HG03135 (cell line): Measurements from ENCODE around the gene CRYGC.
"Not testable (repeated sequence)": the region's sequence is repeated elsewhere in the genome, so short reads cannot be mapped to it uniquely, and the experiment has no call there.

ENCODE experiments used
- ATAC-seq: cut with Tn5 transposase; IDR thresholded peaks from one replicate; pipeline ENCODE4 v1.9.1; 2021; ENCODE audit warnings: mild to moderate bottlenecking, moderate library complexity; ENCODE audit not compliant: unreplicated experiment

Gene CRYGC

DNA sequence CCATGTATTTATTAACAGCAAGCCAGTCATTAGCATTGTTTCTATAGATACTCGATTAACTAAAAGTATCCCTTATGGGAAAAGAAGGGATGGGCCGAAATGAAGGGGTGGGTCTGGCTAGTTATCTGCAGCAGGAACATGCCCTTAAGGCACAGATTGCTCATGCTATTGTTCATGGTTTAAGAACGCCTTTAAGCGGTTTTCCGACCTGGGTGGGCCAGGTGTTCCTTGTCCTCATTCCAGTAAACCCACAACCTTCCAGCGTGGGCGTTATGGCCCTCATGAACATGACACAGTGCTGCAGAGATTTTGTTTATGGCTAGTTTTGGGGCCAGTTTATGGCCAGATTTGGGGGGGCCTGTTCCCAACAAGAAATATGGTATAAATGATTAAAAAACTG is 8.7 kb upstream of the CRYGC start:
- ATAC-seq = not testable (repeated sequence)

DNA sequence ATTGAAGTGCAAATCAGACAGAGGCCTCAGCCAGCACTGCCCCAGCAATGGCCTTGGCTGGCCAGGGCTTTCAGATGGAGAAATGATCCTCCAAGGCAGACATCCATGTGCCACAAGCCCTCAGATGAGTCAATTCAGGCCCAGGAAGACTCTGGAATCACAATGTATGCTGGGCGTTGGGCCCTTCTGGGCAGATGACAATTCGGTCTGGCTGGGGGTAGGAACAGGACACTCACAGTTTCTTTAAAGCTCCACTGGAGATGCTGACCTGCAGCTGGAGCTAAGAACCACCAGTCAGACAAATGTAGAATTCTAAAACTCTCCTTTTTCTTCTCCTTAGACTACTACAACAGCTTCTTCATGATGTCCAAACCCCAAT is 7.1 kb upstream of the CRYGC start:
- no peak for ATAC-seq

DNA sequence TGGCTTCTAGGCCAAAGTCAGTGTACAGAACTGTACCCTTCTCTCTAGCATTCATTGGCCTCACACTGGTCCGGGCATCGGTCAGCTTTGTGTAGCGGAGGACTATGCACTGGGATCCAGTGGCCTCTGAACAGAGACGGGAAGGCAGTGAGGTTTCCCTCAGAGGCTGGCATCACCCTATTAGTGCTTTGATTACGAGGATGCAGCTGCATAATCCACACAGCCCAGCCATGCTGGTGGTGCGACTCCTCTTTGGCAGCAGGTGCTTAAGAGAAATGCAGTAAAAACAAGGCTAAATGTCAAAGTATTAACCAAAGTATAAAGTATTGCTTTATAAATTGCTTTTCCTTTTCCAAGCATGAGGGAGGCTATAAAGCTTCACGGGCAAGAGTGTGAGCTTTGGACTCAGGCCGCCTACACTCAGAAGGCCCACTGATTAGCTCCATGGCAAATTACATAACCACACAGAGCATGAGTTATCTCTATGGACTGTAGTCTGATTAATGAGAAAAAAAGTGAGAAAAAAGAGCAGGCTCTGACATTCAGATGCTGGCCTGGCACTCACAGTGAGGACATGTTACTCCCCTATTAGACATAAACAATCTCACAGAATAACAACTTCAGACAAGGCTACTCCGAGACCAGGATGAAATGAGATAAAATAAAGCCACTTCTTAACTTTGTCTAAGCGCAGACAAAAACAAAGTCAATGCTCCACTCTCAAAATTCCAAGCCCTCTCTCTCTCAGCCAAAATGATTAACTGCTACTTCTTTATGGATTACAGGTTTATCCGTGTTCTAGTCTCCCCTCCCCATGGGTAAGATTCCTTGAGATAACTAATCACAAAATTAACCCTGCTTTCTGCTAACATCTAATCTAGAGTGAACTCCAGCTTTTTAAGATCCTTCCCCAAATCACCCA is 6.4 kb upstream of the CRYGC start:
- ATAC-seq = no peak

DNA sequence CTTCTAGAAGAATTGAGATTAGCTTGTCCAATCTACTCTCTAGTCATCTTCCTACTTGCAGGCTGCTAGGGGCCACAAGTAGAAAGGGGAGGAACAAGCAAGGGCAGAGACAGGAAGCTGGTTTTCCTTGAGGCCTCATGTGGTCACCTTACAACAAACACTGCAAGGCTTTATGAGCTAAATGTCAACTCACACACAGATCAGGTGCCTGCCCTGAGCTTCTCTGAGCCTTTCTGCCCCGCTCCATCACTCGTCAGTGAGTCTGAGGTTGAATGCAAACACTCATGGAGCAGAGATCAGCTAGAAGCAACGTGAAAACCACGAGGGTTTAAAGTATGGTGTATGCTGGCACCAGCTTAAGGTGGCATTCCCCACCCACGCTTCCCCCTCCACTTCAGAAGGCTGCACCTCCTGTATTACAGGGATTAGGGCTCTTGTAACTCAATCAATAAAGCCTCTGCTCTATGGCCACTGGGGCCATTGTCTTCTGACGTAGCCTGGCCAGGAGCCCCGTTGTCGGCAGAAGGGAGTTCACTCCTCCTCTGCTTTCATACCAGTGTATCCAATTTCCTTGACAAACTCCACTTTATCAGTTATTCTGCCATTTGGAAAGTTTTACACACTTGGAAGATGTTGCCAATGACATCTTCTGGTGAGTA is 5.4 kb upstream of the CRYGC start:
- ATAC-seq = no peak

DNA sequence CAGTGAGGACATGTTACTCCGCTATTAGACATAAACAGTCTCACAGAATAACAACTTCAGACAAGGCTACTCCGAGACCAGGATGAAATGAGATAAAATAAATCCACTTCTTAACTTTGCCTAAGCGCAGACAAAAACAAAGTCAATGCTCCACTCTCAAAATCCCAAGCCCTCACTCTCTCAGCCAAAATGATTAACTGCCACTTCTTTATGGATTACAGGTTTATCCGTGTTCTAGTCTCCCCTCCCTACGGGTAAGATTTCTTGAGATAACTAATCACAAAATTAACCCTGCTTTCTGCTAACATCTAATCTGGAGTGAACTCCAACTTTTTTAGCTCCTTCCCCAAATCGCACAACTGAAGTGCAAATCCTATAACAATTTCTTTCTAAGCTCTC is 1.1 kb upstream of the CRYGC start:
- no peak for ATAC-seq

DNA sequence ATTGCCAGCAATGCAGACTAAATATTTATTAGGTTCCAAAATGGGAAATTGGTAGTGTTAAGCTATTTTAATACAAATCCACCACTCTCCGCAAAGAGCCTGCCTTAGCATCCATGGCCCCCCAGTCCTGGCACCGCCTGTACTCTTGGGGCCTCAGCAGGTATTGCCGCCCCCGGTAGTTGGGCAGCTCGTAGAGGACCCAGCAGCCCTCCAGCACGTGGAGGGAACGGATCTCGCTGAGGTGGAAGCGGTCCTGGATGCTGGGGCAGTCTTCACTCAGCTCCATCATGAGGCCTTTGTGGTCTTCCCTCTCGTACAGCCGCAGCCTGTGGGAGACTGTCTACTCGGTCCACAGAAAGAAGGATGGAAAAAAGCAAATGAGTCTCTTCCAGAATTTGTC is 1.5 kb downstream of the CRYGC start:
- ATAC-seq = no peak

DNA sequence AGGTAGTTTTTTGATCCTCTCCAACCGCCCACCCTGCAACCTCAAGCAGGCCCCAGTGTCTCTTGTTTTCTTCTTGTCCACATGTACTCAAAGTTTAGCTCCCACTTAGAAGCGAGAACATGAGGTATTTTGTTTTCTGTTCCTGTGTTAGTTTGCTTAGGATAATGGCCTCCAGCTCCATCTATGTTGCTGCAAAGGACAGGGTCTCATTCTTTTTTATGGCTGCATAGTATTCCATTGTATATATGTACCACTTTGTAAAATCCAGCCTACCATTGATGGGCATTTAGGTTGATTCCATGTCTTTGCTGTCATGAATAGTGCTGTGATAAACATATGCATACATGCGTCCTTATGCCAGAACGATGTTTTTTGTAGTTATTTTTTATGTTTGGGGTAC is 2.5 kb downstream of the CRYGC start:
- ATAC-seq = no peak

DNA sequence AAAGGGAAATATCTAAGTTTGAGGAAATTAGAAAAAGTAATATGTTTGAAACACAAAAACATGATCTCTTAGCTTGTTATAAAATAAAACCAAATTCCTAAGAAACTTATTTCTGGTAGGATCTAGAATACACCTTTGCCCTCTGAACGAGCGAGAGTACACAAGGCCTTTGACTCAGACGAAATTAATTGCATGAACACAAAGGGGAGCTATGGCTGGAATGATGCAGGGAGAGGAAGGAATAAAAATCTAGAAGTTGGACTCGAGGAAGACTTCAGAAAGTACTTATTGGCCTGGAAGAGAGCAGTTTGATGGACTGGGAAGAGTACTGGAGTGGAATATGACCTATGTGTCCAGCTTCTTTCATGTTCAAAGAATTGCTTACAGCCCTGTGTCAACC is 4.4 kb downstream of the CRYGC start:
- no peak for ATAC-seq

DNA sequence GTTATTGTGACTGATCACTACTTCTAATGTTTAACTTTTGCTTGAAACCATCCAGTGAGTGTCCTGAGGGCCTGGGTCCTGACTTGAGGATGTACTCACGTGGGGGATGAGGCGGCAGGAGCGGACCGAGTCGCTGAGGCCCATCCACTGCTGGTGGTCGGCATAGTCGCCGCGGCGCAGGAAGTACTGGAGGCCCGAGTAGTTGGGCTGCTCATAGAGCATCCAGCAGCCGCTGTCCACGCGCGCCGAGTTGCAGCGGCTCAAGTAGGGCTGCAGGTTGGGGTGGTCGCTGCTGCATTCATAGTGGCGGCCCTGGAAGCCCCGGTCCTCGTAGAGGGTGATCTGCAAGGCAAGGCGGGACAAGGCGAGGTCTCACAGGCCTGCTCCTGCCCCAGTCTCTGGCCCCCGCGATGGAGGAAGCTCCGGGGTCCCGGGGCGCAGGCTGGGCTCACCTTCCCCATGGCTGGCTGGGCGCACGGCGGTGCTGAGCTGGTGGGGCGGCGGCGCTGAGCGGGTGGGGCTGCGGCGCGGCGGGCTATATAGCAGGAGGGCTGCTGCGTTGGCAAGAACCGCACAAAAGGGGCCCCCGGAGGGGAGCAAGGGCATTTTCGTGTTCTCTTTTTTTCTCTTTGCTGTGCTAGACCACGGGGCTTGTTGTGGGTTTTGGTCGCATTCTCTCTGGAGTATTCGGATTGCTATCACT is 5.5 kb downstream of the CRYGC start, which contains the start of gene CRYGD:
Gene CRYGD, minus strand, starts transcription at position 512 of the 703 bp plus-strand sequence. Its CDS starts 51 bp downstream, at position 461.
- ATAC-seq = not testable (repeated sequence)

DNA sequence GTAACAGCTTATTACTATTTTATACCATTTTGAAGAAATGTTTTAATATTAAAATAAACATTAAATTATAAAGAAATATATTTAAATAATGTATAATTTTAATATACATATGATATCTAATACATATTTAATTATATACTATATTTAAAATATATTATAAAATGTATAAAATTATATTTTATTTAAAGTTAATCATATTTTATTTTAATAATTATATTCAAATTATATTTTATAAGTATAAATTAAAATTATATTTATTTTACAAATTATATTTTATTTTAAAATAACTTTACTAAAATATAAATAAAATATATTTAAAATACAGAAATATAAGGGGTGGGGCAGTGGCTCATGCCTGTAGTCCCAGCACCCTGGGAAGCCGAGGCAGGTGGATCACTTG is 7.4 kb downstream of the CRYGC start:
- ATAC-seq = no peak

DNA sequence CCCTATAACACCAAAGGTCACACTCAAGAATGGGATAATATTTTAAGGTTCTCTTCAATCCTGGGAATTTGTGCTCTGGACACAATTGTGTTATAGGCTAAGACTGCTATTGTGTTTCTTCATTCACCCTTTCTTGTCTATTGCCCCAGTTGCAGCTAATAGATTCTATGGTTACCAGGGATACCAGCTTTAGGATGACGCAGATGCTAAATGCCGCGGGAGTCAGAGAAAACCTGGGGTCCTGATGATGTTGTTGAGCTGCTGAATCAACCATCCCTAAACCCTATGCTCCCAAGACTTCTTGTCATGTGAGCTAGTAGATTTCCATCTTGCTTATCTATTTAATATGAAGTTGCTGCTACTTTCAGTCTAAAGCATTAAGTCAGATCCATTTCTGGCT is 10.7 kb downstream of the CRYGC start:
- no peak for ATAC-seq

DNA sequence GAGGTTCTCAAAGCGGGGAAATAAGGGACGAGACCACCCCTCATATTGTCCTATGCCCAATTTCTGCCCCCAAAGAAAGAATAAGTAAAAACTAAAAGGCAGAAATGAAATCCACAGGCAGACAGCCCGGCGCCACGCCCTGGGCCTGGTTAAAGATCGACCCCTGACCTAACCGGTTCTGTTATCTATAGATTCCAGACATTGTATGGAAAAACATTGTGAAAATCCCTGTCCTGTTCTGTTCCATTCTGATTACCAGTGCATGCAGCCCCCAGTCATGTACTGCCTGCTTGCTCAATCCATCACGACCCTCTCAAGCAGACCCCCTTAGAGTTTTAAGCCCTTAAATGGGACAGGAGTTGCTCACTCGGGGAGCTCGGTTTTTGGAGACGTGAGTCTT is 12.2 kb downstream of the CRYGC start:
- not testable (repeated sequence) for ATAC-seq

DNA sequence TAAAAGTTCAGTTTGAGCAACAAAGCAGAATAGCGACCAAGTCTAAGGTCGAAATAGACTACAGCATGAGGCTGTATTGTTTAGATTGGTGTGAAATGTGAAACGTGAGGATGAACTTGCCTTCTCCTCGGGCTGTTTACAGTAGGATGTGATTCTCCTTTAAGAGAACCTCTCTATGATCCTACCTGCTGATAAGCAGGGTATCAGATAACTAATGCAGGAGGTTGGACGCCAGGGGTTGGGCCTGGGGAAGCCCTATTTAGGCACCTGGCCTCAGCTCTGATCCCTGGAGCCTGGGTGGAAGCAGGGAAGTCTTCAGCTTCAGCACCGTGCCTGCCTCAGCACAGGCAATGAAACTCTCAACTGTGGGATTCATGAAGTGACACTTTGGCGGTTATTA is 16.7 kb downstream of the CRYGC start:
- no peak for ATAC-seq

DNA sequence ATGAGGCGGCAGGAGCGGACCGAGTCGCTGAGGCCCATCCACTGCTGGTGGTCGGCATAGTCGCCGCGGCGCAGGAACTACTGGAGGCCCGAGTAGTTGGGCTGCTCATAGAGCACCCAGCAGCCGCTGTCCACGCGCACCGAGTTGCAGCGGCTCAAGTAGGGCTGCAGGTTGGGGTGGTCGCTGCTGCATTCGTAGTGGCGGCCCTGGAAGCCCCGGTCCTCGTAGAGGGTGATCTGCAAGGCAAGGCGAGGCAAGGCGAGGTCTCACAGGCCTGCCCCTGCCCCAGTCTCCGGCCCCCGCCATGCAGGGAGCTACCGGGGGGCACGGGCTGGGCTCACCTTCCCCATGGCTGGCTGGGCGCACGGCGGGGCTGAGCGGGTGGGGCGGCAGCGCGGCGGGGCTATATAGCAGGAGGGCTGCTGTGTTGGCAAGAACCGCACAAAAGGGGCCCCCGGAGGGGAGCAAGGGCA is 17.3 kb downstream of the CRYGC start:
- ATAC-seq = not testable (repeated sequence)

DNA sequence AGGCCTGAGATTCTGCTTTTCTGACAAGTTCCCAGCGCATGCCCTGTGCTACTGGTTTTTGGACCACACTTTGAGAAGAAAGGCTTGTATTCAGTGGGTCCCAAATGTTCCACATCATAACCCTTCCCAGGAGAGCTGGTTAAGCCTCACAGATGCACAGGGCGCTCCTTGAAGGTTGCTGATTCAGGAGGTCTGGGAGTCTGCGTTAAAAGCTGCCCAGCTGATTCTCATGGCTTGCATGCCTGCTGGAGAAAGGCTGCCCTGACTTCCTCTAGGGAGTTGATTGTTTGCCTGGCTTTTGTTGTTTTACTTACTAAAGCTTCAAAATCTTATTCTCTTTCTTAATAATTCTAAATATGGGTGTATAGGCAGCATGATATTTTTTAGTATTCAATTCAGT is 26.0 kb downstream of the CRYGC start:
- no peak for ATAC-seq

DNA sequence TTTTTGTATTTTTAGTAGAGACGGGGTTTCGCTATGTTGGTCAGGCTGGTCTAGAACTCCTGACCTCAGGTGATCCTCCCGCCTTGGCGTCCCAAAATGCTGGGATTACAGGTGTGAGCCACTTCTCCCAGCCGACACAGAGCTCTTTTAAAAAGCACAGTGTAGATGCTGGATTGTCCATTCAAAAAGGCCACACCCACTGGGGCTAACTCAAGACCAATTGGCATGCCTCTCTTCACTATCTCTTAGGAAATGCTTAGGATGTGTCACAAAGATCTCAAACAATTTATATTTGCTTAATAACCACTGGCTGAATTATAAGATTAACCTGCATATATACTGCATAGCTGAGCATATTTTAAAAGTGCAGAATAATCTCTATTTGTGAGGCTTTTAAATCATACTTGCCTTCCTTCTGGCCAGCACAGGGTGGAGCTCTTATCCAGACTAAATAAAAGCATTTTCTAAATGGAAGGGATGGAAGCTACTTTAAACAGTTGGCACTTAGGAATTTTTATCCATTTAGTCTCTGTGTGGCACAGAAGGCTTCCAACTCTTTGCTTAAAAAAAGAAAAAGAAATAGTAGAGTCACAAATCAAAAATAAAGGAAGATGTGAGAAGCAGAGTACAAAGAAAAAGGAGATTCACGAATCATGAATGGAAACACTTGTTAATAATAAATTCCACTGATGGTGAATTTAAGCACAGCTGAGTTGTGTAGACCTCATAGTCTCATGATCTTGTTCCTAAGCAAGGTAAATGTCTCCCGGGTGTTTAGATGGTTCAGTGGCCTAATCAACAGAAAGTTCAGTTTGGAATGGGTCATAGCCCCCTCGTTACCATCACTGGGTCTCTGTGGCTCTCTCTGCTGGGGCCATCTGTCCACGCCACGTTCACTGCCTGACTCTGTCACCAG is 27.7 kb downstream of the CRYGC start:
- no peak for ATAC-seq

DNA sequence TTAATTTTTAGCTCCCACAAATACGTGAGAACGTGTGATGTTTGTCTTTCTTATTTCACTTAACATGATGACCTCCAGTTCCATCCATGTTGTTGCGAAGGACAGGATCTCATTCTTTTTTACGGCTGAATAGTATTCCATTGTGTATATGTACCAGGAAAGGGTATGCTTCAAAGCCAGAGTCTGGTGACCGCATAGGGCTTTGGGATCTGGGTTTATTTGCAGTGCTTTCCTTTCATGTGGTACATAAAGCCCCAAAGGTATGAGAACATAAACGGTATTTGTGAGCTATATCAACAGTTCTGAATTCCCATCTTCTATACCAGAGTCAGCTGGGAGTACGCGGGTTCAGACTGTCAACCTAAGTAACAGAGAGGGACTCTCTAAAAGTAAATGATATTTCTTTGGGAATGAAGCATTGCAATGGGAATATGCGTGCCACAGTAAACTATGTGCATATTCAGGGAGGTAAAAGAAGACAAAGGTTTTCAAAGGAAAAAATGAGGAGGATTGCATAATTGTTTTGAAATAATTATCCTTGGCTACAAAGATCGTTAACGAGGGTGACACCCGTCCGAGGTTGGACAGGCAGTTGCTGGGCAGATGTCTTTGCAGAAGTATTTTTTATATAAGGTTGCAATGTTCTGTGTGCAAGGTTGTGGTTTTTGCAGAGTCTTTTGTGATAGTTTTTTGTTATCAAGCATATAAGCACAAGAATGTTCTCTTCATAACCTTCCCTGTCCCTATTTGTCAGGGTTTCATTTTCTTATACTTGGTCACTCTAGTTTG is 29.8 kb downstream of the CRYGC start:
- ATAC-seq = no peak

DNA sequence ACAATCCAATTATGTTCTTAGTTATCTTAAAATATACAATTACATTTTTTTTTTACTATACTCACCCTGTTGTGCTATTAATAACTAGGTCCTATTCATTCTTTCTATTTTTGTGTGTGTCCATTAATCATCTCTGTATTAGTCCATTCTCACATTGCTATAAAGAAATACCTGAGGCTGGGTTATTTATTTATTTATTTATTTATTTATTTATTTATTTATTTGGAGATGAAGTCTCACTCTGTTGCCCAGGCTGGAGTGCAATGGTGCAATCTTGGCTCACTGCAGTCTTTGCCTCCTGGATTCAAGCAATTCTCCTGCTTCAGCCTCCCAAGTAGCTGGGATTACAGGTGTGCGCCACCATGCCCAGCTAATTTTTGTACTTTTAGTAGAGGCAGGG is 30.9 kb downstream of the CRYGC start:
- ATAC-seq = not testable (repeated sequence)

DNA sequence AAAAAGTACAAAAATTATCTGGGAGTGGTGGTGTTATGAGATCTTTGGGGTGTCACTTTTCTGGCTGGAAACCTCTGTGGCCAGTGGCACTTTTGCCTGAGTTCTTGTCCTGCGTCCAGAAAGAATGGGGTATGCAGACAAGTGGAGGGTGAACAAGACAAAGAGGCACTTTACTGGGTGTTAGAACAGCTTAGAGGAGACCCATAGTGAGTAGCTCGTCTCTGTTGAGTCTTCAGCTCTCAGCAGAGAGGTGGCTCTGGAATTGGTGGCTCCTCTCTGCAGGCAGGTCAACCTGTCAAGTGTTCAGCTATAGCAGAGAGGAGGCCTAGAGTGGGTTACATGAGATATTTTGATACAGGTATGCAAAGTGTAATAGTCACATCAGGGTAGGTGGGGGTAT is 31.4 kb downstream of the CRYGC start:
- no peak for ATAC-seq

DNA sequence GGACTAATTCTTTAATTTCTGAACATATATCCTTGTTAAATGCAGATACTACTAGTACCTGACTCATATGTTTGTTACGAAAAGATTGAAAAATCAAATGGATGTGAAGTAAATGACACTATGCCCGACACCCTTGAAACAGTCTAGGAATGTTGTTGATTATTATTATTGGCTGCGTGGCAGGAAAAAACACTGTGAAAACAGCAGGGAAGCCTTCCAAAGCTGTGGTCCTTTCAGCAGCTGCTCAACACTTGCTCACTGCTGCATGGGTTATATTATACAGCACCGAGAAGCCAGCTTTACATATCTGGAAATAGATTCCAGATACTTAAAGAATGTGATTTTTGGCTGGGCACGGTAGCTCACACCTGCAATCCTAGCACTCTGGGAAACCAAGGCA is 31.8 kb downstream of the CRYGC start:
- no peak for ATAC-seq
